Ishikawa (cell line): ENCODE measurements around the gene ENPP1.

Experiments
- CEBPB ChIP-seq: IDR thresholded peaks from 2 replicates; pipeline ENCODE4 v1.6.1; 2012
- CREB1 ChIP-seq: IDR thresholded peaks from 2 replicates; pipeline ENCODE4 v1.6.1; 2012; ENCODE audit warnings: low read depth
- EP300 ChIP-seq: IDR thresholded peaks from 2 replicates; pipeline ENCODE4 v1.6.1; 2012; ENCODE audit warnings: borderline replicate concordance
- FOXM1 ChIP-seq: IDR thresholded peaks from 2 replicates; pipeline ENCODE4 v1.6.1; 2012; ENCODE audit warnings: low read depth, borderline replicate concordance
- RAD21 ChIP-seq: IDR thresholded peaks from 2 replicates; pipeline ENCODE4 v1.6.1; 2012; ENCODE audit warnings: low read depth
- TF ChIP-seq, protein P1 (sequence below): IDR thresholded peaks from 2 replicates; pipeline ENCODE4 v1.6.1; 2012; ENCODE audit warnings: low read depth, mild to moderate bottlenecking
- TF ChIP-seq, protein P2 (sequence below): IDR thresholded peaks from 2 replicates; pipeline ENCODE4 v1.6.1; 2012

DNA sequence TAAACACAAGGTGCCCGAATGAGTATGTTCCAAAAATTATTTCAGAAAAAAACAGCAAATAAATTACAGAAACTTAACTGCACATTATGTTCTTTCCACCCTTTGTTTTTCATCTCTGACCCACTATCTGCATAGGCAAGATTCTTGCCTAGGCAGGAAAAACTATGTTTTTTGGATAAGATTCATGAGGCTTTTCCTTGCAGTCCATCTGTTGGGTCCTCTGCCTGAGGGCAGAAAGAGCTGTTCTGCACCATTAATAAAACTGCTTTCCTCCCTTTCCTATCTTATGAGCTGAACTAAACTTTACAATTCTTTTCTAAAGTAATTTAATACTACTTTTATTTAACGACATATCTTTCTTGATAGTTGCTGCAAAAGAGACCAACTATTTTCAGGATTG lies 21.1 kb downstream of the ENPP1 start:
- TF ChIP-seq, protein P1, sequence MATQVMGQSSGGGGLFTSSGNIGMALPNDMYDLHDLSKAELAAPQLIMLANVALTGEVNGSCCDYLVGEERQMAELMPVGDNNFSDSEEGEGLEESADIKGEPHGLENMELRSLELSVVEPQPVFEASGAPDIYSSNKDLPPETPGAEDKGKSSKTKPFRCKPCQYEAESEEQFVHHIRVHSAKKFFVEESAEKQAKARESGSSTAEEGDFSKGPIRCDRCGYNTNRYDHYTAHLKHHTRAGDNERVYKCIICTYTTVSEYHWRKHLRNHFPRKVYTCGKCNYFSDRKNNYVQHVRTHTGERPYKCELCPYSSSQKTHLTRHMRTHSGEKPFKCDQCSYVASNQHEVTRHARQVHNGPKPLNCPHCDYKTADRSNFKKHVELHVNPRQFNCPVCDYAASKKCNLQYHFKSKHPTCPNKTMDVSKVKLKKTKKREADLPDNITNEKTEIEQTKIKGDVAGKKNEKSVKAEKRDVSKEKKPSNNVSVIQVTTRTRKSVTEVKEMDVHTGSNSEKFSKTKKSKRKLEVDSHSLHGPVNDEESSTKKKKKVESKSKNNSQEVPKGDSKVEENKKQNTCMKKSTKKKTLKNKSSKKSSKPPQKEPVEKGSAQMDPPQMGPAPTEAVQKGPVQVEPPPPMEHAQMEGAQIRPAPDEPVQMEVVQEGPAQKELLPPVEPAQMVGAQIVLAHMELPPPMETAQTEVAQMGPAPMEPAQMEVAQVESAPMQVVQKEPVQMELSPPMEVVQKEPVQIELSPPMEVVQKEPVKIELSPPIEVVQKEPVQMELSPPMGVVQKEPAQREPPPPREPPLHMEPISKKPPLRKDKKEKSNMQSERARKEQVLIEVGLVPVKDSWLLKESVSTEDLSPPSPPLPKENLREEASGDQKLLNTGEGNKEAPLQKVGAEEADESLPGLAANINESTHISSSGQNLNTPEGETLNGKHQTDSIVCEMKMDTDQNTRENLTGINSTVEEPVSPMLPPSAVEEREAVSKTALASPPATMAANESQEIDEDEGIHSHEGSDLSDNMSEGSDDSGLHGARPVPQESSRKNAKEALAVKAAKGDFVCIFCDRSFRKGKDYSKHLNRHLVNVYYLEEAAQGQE, result no peak
- TF ChIP-seq CEBPB (no peak), FOXM1 (no peak), CREB1 (no peak), RAD21 (no peak), EP300 (no peak)
- TF ChIP-seq, protein P2, sequence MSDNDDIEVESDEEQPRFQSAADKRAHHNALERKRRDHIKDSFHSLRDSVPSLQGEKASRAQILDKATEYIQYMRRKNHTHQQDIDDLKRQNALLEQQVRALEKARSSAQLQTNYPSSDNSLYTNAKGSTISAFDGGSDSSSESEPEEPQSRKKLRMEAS, result no peak
